Endometrium (tissue), 2 donors: ENCODE results near the gene SNRPD3.
"Not testable (repeated sequence)": the region's sequence is repeated elsewhere in the genome, so short reads cannot be mapped to it uniquely, and the experiment has no call there.

Experiments used
- FAIRE-seq: peaks from 2 replicates; lab custom pipeline; 2012; peaks lifted over from hg19 to GRCh38; lab: Jason Lieb, UNC
- donor health status: control.
- donor health status: control.

The SNRPD3 gene

DNA sequence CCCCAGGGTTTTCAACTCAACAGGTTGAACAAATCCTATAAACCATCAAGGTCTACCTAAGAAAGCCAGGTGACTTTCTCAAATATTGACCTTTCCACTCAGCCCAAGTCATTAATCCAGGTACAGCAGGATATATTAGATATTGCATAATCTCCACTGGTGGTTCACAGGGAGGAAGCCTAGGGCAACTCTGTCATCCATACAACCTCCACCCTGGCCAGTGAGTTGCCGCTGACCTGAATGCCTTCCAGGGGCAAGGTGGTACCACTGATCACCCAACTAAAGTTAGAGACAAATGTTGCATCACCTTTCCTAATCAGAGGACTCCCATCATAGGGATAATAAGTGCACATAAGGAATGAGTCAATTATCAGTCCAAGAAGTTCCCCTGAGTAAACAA is 23.7 kb upstream of the SNRPD3 start:
- FAIRE-seq, result no peak

DNA sequence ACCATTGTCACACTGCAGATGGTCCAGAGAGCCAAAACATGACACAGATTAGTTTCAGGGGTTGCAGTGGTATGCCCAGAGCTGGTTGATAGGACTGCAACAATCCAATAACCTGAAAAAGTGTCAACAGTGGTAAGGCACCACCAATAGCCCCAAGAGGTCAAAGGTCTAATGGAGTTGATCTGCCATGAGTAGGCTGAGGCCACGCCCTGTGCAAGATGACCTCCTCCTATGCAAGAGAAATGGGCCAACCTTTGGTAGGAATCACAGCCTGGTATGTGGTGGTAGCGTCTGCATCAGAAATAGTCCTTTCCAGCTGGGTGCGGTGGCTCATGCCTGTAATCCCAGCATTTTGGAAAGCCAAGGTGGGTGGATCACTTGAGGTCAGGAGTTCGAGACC is 20.5 kb upstream of the SNRPD3 start:
- FAIRE-seq, result no peak

DNA sequence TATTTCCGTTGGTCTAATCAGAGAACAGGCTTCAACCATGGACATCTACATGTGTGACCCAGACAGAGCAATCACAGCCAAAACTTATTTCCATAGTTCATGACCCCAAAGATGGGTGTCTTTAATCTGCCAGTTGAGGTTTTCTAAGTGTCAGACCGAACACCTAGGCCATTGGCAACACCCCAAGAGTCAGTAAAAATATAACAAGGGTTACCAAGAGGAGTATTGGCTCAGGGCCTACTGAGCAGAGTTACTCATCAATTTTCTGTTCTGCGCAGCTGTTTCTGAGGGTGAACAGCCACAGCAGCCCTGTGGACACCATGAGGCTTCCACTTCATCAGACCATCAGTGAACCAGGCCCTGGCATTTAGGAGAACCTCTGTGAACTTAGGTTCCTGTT is 19.7 kb upstream of the SNRPD3 start:
- no peak for FAIRE-seq

DNA sequence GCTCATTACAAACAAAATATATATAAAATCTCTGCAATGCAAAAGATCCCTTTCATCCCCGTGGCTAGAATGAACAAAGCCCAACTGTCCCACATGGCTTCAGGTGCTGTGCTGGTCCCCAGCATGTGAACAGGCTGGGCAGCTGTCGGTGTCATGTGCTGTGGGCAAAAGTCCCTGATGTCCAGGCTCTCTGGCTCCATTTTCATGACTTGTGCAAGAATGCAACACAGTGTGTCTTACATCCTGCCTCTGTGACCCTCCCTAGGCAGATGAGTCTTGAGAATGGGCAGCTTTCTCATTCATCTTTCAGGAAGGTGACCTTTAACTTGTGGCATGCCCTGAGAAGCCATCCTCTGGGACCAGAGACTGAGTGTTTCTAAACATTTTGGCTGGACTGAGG is 15.3 kb upstream of the SNRPD3 start:
- FAIRE-seq, result no peak

DNA sequence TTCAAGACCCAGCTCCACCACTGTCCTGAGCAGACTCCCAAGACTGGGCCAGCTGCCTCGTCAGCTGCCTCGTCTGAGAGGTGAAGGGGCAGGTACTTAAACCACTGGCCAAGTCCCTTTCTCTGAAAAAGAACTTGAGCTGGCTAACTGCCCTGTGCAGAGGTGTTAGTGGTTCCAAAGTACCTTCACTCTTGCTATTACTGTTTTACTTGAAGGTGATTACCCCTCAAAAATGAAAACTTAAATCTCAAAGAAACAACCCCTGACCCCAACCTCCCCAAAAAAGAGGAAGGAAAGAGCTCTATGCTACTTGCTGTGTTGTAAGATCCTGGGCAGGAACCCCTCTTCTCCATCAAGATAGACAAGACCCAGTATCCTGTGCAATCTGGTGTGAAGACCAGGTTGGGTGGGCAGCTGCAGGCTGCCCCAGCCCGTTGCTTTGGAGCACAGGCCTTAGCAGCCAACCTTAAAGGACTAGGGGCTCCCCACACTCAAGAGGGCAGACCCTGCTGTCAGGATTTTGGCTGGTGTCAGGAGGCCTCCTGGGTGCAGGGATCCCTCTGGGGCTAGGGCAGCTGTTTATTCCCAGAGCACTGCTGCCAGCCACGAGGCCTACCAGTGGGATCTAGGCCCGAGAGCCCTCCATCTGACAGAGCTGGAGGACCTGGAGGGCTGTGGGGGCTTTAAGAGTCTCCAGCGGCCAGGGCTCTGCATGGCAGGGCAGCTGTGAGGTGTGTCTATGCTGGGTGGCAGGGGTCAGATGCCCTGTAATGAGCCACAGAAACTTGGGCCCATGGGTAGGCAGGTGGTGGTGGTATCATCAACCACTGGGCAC is 13.9 kb upstream of the SNRPD3 start:
- FAIRE-seq, result no peak

DNA sequence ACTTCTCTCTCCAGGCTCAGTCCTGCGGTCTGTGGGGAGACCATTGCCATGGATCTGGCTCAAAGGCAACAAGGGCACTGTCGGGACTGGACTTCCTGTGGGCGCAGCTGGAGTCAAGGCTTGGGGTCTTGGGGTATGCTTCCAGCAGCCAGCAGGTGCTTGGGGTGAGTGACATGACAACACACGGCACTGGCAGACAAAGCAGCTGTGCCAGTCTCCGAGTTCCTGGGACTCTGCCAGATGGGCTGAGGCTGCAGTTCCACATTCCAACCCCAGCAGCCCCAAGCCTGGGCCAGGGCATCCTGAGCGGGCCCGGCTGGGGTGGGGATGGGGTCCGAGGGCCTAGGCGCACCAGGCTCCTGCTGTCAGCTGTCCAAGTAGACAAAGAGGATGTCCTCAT is 13.2 kb upstream of the SNRPD3 start:
- FAIRE-seq, result no peak

DNA sequence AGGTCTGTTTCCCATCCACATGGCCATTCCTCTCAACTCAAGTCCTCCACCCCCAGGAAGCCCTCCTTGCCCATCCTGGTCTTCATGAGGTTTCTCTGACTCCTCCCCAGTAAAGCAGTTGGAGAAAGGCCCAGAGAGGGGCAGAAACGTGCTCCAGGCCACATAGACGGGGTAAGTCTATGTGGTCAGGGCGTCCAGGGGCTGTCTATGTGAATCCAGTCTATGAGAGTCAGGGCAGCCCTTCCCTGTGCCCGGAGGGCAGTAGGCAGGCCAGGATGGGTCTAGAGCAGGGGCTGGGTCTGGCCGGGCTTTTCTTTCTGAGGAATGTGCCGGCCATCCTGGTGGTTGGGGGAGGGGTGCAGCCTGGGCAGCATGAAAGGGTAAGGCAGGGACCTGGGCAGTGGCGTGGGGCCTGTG is 12.6 kb upstream of the SNRPD3 start:
- FAIRE-seq, result no peak

DNA sequence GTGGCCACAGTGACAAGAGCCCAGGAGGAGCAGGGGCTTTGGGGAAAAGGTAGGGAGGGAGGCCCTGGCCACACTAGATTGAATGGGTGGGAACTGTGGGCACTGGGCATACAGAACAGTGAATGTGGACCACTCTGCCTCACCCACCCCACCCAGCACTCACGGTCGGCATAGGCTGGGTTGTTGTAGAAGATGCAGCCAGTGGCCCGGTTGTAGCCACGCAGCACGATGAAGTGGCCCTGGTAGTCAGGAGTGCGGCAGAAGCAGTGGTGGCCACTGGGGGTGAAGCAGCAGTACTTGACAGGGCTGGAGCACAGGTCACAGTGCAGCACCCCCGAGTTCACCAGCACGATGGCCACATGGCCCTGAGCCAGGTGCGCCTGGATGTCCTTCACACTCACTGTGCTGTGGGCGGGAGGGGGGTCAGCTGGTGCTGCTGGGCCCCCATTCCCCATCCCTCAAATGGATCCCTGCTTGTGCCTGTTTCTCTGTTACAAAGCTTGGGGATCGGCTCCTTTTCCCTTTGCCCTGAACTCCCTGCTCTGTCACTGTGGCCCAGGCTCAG is 12.0 kb upstream of the SNRPD3 start:
- no peak for FAIRE-seq

DNA sequence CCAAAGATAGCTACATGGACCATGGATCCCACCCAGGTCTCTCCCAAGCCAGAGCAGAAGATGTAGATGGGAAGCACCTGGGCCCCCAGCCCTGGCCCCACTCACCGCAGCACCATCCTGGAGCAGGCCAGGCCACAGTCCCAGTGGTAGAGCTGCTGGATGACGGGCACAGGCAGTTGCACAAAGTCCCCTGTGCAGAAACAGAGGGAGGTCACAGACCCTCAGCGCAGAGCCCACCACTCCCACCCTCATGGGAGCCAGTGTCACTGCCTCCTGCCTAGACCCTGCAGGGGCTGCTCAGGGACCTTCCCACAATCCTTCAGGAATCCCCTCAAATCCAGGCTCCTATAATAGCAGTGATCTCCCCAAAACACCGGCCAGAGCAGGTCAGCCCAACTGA is 7.0 kb upstream of the SNRPD3 start:
- FAIRE-seq, result no peak

DNA sequence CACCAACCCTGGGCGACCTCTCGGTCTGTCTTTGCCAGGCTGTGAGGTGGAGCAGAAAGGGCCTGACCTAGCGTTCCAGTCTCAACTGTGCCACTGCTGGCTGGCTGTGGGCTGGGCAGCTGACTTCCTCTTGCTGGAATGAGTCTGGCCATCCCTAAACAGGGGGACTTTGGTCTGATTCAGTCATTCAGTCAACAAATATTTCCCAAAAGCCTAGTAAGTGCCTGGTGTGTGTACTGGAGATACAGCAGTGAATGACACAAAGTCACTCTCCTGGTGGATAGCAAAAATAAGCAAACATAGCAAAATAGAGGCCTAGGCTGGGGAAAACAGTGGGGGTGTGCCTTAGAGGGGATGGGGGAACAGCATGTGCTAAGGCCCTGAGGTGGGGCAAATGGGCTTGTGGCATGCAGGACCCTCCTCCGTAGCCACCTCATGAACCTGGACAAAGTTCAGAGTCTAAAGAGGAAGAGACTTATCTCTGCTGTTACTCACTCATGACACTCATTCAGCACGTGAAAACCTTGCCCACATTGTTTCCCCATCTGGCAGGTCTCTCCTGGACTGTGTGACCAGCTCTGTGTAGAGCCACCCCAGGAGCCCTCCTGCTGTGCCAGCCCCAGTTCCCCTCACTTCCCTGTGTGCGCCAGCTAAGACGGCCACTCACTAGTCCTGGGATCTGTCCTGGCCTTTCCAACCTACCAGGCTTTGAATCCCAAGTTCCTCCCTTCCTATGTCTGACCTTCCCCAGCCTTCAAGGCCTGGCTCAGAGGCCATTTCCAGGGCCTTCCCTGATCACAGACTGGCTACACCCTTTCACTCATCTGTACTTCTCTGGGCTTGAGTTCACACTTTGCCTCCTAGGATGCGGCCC is 5.5 kb upstream of the SNRPD3 start:
- FAIRE-seq, result no peak

DNA sequence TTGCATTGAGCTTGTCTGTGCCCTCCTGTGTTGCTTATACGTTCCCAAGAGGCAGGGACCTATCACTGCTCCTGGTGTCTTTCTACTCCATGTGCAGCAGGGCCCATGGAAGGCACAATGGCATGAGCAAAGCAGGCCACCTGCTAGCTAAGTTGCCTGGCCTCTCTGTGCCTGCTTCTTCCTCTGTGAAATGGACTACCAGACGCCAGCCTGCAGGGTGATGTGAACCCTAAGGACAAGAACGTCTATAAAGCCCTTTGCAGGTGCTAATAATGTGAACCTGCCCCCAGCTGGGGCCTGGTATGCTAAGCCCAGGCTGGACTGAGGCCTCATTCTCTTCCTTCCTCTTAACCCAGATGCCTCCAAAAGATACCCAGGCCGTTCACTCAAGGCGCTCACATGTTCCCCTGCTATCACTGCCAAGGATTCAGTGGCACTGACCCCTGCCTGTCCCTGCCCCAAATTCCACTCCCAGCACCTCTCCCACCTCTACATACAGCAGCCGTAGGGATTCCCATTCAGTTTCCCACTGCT is 4.8 kb upstream of the SNRPD3 start:
- FAIRE-seq, result no peak

DNA sequence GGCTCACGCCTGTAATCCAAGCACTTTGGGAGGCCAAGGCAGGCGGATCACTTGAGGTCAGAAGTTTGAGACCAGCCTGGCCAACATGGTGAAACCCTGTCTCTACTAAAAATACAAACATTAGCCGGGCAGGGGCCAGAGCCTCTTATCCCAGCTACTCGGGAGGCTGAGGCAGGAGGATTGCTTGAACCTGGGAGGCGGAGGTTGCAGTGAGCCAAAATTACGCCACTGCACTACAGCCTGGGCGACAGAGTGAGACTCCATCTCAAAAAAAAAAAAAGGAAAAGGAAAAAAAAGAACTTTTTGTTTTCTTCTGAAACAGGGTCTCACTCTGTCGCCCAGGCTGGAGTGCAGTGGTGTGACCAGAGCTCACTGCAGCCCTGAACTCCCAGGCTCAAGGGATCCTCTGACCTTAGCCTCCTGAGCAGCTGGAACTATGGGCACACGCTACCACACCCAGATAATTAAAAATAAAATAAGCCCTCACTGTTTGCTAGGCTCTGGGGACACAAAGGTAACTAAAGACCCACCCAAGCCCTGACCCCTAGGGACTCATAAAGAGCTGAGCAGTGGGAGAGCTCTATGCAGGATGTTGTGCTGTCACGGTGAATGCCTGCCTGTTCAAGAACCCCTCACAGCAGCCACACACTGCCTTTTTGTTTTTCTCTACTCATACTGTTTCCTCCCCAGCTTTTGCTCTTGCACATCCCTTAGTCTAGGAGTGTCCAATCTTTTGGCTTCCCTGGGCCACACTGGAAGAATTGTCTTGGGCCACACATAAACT is 3.1 kb upstream of the SNRPD3 start:
- not testable (repeated sequence) for FAIRE-seq

DNA sequence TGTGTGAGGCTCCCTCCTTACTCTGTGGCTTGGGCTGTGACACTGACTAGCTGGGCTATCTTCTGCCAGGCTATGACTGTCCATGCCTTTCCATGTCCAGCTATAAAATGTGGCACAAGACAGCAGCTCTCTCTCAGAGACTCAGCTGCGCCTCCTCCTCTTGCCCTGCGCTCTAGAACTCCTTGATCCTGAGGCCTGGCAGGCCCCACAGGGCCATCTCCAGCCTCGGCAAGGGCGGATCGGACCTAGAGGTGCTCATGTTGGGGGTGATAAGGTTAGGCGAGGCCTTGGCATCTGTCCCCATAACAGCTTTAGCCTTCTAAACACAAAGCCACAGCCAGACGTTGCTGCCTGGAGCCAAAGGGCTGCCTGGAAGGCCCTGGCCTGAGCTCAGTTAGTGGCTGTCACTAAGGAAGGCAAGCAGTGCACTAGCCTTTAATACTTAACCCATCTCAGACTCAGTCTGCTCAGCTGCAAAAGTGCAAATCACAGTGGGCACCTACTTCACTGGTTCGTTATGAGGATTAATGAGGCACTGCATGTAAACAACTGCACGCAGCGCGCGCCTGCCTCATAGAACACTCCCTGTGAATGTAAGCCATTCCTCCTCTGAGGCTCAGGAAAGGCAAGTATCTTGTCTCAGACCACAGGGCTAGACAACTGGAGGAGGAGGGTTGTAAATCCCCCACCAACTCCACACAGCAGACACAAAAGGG is 2.0 kb upstream of the SNRPD3 start:
- FAIRE-seq, result no peak

DNA sequence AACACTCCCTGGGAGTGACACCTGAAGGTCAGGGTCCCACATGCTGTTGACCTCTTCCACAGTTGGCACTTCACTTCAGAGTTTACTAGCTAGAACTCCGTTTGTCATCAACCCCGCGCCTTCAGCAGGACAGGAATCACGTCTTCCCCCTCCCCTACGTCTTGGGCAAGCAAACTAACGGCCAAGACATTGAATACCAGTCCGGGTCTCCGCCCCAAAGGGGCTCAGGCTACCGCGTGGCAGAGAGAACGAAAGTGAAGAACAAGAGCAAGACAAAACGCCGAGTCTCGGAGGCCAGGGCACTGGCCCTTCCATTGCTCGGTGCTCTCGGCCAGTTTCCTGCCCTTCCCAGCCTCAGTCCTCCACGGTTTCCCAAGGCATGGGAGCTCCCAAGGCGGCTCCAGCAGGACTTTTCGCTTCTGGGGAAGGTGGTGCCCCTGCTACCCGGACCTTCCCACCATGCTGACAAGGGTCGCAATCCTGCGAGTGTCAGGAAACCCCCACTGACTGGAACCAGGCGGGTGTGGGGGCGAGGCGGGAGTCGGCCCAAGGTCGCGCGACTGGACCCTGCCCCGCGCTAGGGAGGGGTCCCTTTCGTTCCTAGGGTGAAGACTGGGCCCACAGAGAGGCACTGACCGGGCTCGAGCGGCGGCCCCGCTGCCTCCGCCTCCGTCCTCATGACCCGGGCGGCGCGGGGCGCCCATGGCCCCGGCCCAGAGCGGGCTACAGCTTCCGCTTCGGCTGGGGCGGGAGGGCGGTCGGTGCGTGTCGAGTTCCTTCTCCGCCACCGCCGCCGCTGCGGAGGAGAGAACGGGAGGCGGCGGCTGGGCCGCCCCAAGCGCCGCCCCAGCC is 1.3 kb upstream of the SNRPD3 start, which contains the start of gene GUCD1:
TSS of gene GUCD1 (minus strand) at position 826 of the 852 bp plus-strand sequence. CDS start at position 679, 147 bp downstream.
- no peak for FAIRE-seq

DNA sequence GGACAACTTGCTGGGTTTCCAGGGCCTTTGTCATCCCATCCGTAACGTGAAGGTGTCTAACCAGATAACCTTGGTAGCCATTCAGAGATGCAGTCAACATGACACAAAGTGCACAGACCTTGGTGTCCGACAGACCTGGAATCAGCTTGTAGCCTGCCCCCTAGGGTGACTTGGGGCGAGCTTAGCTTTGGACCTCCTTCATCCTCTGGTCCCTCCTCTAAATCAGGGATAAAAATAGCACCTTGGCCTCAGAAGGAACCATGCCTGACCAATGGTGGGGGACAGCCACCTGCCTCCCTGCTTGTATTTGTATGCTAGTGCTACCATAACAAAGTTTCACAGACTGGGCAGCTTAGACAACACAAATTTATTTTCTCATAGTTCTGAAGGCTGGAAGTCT is 3.7 kb downstream of the SNRPD3 start:
- FAIRE-seq, result no peak

DNA sequence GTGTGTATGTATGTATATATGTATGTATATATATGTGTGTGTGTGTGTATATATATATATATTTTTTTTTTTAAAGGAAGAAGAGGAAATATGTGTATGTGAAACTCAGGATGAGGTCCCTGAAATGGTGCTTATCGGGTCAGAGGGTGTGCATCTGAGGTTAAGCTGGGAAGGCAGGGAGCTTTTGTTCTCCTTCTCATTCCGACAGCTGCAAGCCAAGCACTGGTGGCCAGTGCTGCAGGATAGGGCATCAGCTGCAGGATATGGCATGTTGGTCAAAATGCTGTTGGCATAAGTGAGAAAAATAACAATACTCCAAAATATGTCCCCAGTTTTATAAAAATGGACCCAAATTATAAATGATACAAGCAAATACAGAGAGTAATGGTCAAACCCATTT is 7.4 kb downstream of the SNRPD3 start:
- no peak for FAIRE-seq

DNA sequence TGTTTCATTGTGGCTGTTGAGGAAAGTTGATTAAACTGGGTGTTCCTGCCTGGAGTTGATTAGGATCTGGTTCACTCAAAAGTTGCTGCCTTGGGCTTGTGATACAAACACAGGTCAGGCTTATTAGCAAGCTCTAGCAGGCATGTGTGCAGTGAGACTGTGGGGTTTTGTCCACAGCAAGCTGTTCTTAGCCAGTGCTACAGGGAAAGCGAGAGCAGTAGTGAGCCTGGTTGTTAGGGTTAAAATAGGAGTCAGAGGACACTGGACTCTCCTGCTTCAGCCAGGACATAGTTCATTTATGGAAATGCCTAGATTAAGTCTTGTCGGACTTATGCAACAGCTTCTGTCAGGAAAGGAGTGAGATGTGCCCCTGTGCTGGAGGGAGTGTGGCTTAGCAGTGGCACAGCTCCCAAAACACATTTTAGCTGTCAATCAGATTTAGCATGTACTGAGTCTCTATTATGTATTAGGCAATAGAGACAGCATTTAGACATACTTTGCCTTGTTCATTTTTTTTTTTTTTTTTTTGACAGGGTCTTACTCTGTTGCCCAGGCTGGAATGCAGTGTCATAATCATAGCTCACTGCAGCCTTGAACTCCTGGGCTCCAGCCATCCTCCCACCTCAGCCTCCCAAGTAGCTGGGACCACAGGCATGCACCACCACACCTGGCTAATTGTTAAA is 8.7 kb downstream of the SNRPD3 start:
- FAIRE-seq, result no peak

DNA sequence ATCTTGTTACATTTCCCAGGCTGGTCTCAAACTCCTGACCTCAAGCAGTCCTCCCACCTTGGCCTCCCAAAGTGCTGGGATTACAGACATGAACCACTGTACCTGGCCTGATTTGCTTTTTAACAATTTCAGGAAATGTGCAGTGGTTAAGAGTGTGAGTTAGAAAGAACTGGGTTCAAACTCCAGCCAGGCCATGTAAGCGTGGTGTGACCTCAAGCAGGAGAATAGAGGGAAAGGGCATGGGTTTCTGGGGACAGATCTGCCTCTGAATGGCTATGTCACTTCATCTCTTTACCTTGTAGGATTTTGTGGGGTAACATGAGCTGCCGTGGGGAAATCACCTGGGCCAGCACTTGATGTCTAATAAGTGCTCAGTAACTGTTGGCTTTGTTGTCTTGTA is 9.3 kb downstream of the SNRPD3 start:
- no peak for FAIRE-seq

DNA sequence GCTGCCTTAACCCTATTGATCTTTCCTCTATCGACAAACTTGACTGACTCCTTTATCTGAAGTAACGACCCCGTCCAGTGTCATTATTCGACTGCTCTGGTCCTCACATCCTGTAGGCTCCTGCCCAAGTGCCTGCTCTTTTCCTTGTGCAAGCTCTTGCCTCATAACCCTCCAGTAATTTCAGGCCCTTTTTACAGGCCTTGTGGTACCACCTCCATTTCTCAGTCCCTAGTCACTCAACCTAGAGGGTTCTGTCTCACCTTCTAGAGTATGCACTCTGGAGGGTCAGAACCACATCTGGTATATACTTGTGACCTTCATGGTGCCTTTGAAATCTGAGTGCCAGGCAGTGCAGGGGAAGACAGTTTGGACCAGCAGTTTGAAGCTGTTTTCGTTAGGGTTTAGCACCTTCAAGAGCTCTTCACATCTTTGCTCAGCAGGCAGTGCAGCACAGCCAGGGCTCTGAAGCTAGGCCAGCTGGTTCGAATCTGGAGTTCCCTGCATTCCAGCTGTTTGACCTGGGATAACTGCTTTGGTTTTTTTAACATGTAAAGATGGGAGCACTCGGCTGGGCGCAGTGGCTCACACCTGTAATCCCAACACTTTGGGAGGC is 11.2 kb downstream of the SNRPD3 start:
- no peak for FAIRE-seq
